SKM-1 (cell line): Measurements from ENCODE around the gene ATP8A2.

ENCODE experiments used
- DNase-seq: peaks from one replicate; lab custom pipeline; 2025; ENCODE audit not compliant: unreplicated experiment; lab: John Stamatoyannopoulos, UW

ATP8A2 gene

GRCh38 chr13:26022538-26023292, 650.9 kb downstream of the ATP8A2 start:
- DNase-seq: no peak

DNA sequence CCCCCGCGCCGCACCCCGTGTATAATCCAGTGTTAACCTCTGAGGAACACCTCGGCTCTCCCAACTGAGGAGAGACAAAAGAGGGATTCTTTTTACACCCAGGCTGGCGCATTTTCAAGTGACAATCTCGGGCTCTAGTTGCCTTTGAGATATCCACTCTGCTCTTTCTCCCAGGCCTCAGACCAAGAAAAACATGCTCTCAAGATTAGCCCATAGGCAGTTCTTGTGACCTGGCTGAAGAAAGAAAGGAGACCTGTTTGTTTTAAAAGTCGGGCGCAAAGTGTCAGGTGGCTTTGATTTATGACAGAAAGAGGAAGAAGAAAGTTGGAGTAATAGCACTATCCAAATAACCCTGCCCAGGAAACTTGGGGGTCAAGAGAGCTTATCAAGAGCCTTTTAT, 652.8 kb downstream of the ATP8A2 start:
- no peak for DNase-seq

GRCh38 chr13:26025196-26025595, 653.4 kb downstream of the ATP8A2 start:
- DNase-seq: no peak

DNA sequence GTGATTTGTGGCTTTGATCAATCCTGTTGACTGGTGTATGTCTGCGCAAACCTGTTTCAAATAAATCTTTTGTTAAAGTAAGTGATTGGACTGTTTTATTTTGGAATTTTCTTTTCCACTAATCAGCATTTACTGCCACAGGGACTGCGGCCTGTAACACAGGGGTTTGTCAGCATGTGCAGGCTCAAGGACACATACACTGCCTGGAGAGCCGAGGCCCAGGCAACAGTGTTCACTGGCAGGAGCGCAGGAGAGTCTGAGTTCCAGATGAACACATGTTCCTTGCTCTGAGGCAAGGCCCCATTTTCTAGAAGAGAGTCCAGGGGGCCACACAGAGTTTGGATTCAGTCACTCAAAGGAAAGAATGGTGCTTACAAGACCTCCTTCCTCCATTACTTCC, 654.0 kb downstream of the ATP8A2 start:
- DNase-seq: no peak

- no peak for DNase-seq
These were observed 654.4 kb downstream of the ATP8A2 start for GRCh38 chr13:26026211-26026610.

GRCh38 chr13:26029581-26030136, 657.9 kb downstream of the ATP8A2 start:
- no peak for DNase-seq

DNA sequence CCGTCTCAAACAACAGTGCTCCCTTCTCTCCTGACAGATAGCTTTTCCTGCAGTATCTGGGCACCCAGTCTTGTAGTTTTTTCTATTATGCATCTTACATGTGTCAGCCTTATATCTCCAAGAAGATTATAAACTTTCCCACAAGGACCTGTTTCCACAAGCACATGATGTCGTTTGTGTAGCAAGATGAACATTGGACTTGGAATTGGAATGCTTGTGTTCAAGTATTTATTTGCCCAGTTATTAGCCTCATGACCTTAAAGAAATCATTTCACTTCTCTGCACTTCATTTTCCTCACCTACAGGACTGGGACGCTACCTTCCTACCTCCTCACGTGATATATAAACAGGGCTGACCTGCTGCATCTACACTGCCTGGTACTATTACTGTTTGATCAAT, 658.6 kb downstream of the ATP8A2 start:
- no peak for DNase-seq

DNA sequence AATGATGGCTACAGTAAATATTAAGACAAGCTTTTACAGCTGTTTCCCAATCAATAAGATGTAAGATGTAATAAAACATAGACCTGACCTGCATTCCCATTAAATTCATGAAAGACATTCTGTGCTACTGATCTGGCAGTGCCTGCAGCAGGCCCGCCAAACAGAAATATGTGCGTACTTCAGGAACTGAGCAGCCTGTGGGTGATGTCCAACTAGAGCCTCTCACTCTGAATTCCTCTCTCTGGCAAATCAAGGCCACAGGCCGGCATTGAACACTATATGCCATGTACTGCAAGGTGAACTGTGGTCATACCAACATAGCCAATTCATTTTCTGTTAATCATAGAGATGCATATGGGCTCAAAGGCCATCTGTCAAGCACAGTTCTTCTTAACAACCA, 662.2 kb downstream of the ATP8A2 start:
- no peak for DNase-seq

- DNase-seq: no peak
These were observed 664.6 kb downstream of the ATP8A2 start for GRCh38 chr13:26036383-26036782.

- DNase-seq: no peak
These were observed 665.5 kb downstream of the ATP8A2 start for GRCh38 chr13:26037302-26037701.

- no peak for DNase-seq
These were observed 667.2 kb downstream of the ATP8A2 start for GRCh38 chr13:26038931-26039475.

DNA sequence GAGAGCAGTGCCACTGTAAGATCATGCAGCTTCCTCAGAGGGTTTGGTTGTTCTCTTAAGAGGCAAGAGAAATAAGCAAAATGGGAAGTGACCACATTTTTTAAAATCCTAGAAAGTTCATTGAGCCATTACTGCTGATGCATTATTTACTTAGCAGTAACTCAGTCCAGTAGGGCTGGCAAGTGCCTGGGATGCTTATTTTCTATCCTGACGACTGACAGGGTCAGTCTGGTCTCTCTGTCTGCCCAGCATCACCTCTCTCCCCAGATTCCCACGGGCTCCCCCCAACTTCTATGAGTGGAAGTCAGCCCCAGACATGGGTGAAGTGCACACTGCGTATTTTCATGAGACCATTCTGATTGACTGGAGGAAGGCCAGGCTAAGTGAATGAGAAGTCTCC, 669.7 kb downstream of the ATP8A2 start:
- no peak for DNase-seq

DNA sequence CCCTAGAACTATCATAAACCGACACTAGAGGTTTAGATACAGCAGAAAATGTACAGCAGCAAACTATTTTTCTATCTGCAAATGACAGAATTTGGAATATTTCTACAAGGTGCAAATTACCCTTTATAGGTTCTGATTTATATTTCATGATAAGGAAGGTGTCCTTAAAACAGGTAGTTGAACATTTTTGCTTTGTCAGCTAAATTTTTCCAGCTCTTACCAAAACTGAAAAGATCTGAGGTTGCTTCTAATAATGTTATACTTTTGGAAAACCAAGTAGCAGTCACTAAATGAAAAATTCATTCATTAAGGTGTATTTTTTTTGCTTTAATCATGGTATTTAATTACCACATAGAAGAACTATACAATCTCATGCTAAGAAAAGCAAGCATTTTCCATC, 671.0 kb downstream of the ATP8A2 start:
- DNase-seq: no peak

DNA sequence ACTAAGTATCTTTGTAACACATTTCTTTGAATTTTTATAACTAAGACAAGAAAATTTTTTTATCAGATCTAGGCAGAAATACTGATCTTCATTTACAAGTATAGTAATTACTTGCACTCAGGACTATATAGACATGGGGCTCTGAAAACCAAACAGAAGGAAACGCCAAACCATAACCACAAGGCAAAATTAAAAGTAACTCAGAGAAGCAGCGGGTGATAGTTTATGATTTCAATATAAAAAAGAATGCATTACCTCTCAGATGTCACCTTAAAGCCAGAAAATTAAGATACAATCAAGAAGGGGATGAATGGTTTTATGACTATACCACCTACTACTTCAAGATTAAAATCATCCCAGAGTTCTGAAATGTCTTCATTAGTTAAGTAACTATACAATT, 673.4 kb downstream of the ATP8A2 start:
- no peak for DNase-seq

DNA sequence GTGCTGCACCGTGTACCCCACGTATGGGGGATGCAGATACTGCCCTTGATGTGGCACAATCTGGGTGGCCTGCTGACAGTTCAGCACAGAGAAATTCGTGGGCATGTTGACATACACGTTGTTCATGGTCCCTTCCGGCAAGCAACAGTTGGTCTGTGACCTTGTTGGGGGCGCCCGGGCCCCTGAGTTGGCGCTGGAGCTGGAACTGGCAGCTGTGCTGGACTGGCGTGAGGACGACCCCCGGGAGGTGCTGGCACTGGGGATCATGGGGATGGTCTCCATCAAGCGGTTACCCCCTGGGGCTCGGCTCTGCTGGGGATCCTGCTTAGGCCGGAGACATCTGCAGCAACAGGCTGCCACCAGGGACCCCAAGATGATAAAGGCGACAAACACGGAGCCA, 674.9 kb downstream of the ATP8A2 start:
- no peak for DNase-seq

DNA sequence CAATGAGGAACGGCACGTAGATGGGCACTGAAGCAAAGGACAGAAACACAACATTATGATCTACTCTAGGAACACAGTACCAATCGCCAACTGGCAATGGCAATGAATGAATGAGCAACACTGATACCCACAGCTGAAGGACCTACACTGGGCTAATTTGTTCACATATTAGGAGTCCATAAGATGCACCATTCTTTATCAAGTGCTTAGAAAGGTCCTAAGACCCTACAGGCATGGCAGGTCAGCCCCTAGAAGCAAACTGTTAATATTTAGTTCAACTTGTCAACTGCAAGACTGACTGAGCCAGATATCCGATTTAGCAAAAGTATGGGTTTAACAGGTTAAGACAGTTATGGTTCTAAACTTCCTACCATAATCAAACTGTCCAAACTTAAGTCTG, 675.3 kb downstream of the ATP8A2 start:
- no peak for DNase-seq

GRCh38 chr13:26048741-26049140, 677.0 kb downstream of the ATP8A2 start:
- no peak for DNase-seq

DNA sequence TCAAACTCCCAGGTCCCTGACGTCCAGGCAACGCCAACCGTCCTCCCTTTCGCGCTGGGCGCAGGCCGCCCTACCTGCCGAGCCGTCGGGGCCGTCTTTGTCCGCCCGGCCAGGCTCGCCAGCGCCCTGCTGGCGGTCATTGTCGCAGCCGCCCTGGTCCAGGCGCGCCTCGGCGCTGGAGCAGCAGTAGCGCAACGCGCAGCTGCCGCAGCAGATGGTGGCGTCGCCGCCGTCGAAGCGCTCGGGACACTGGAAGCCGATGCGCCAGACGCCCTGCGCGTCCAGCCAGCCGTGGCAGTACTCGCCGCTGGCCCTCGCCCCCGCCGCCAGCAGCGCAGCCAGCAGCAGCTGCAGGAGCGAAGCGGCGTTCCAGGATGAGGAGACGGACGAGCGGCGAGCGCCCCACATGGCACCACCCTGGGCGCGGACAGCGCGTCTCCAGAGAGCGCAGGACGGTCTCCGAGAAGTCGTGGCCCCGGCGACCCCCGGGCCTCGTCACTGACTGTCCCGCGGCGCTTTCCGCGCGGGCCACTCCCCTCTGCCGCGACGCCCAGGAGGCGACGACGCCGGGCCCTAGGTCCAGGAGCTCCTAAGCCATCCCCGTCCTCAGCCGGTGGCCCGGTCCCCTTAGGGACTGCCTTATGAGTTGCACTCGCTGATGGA, 678.9 kb downstream of the ATP8A2 start:
- no peak for DNase-seq

- DNase-seq: no peak
These were observed 679.5 kb downstream of the ATP8A2 start for GRCh38 chr13:26051231-26051656.

DNA sequence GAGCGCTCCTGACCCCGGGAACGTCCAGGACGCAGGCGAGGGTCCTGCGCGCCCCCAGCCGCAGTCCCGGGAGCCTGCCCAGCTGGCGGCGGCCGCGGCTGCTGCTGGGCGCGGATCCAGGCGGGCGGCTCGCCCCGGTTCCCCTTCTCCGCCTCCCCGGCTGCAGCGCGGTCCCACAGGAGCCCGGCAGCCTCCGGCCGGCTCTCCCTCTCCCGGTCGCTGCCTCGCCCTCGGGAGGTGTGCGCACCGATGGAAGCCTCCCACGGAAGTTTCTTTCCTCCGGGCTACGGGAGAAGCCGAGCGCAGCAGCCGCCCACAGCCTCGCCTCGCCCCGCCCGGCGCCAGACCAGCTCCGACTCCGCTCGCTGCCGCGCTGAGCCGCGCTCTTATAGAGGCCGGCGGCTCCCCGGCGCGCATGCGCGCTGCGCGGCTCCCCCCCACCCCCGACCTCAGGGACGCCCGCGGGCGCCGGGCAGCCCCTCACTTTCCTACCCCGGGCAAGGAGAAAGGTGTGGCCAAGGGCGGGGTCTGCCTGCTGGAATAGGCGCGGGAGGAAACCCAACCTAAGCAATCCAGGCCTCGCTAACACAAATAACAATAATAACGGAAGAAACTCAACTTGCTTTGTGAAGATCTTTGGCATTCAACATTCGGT, 680.0 kb downstream of the ATP8A2 start, which contains the start of gene SHISA2:
Gene SHISA2 (minus strand): TSS at position 360 of the 655 bp plus-strand sequence. CDS start 1,041 bp downstream, outside the sequence.
- DNase-seq: peak; percentile 48

GRCh38 chr13:26052337-26052736, 680.6 kb downstream of the ATP8A2 start:
- no peak for DNase-seq
